HG03460 (cell line): ENCODE measurements around the gene PACSIN2.

ENCODE experiments used
- ATAC-seq: cut with Tn5 transposase; IDR thresholded peaks from one replicate; pipeline ENCODE4 v1.9.1; 2021; ENCODE audit not compliant: unreplicated experiment

The PACSIN2 gene

GRCh38 chr22:42885446-42885845, 129.5 kb downstream of the PACSIN2 start:
- ATAC-seq: no peak

GRCh38 chr22:42884616-42885375, 130.2 kb downstream of the PACSIN2 start:
- ATAC-seq: no peak

DNA sequence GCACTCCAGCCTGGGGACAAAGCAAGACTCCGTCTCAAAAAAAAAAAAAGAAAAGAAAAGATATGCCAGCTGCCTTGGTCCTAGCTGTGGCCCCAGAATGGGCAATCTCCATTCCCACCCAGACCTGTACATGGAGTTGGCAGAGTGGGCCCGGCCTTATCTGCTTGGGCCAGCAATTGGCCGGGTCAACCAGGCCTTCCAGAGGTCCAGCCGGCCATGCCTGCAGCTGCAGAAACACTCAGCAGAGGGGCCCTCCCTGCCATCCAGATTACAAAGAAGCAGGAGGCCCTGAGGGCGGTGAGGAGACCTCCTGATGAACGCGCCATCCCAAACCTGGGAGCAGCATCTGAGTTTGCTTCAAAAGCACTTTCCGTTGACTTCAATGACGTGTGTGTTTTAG, 131.0 kb downstream of the PACSIN2 start:
- ATAC-seq: no peak

- no peak for ATAC-seq
Measured at GRCh38 chr22:42883121-42883520, 131.8 kb downstream of the PACSIN2 start.

- no peak for ATAC-seq
Measured at GRCh38 chr22:42881982-42882656, 132.8 kb downstream of the PACSIN2 start.

- no peak for ATAC-seq
Measured at GRCh38 chr22:42881298-42881697, 133.7 kb downstream of the PACSIN2 start.

- ATAC-seq: no peak
Measured at GRCh38 chr22:42880815-42881214, 134.1 kb downstream of the PACSIN2 start.

GRCh38 chr22:42879371-42880021, 135.5 kb downstream of the PACSIN2 start:
- no peak for ATAC-seq

GRCh38 chr22:42878561-42879305, 136.2 kb downstream of the PACSIN2 start:
- no peak for ATAC-seq

- no peak for ATAC-seq
Measured at GRCh38 chr22:42877597-42878340, 137.2 kb downstream of the PACSIN2 start.

- ATAC-seq: no peak
Measured at GRCh38 chr22:42877158-42877557, 137.8 kb downstream of the PACSIN2 start.

GRCh38 chr22:42876041-42876440, 138.9 kb downstream of the PACSIN2 start:
- no peak for ATAC-seq

GRCh38 chr22:42874010-42874409, 140.9 kb downstream of the PACSIN2 start:
- no peak for ATAC-seq

DNA sequence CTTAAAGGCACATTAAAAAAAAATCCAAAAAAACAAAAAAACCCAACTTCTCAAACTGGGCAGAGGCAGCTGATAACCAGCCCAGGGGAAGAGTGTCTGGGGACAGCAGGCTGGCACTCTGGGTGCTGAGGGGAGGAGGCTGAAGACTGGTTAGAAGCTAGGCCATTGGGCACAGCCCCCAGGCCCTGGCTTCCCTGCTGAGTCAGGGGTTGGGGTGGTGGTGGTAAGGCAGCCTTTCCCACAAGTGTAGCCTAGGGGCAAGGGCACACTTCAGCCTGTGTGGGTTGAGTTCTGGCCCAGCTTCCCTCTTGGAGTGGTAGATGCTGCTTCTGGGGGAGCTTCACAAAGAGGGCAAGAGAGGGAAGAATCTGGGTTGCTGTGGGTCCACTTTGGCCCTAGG, 141.6 kb downstream of the PACSIN2 start:
- no peak for ATAC-seq

- ATAC-seq: no peak
Measured at GRCh38 chr22:42872821-42873220, 142.1 kb downstream of the PACSIN2 start.

DNA sequence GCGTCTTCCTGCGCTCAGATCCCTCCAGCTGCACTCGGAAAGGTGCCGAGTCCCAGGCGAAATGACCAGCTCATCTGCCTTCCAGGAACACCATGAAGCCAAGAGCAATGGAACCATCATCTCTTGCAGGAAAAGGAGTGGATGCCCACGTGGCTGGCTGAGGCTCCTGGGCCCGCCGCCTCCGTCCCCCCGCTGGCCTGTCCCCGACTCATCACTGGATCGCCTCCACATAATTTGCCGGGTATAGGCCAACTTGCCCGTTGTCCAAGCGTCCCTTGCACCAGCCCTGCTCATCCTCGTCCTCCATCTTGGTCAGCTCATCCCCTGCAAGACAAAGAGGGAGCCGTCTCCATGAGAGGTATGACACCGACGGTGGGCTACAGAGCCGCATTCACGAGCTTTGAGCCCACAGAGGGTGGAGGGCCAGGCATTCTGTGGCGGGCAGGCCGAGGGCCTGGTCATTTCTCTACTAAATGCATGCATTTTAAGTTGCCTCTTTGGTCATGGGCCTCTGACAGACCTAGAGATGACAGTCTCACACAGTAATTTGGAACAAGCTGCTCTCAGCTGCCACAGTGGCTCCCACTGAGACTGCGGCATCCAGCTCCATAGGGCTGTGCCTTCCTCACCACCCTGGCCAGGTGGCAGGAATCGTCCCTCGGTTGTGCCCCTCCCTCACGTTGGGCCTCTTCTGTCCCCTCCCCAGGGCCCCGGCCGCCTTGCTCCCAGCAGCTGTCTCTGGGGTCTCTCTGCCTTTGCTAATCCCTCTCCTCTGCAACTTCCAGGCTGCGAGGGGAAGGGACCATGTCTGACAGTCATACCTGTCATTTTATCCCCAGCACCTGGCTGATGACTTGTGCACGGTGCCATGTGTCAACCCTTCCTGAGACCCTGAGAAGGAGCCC, 143.6 kb downstream of the PACSIN2 start:
- ATAC-seq: no peak

DNA sequence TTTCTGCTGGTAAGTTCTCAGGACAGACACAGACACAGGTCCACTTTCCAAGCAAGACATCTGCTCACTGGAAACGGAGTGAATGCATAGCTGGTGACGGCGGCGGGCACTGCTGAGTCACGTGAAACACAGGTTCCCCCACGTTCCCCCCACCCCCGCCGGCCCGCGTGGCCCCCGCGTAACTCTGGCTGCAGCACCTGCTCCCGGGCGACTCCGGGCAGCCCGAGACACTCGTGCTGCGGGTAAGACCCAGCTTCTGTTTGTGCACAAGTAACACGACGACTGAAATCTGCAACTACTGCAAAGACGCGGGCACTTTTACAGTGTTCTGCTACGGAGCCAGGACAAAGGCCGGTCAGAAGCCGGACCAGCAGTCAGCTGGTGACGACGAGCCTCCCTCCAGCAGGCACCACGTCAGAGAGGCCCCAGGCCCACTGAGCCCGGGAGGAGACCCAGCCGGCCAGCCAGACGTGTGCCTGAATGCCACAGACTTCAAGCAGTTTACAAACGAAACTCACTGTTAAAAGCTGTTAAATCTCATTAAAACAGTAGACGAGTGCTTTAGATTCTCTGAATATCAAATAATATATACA, 145.0 kb downstream of the PACSIN2 start:
- ATAC-seq: no peak

DNA sequence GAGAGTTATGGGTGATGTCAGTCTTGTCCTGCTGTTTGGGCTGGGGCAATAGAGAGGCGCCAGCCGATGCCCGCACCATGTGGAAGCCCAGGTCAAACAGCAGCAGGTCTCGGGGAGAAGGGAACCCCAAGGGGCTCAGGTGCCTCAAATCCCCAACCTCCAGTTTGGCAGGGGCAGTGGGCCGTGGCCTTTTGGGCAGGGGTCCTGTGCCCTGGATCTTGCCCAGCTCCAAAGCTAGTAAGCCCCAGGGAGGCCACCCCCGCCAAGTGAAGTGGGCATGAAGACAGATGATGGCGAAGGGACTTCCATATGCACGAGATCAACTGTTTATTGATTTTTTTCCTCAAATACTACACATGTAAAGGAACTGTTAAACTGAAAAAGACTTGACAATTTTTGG, 145.5 kb downstream of the PACSIN2 start:
- no peak for ATAC-seq

GRCh38 chr22:42868751-42869251, 146.1 kb downstream of the PACSIN2 start:
- no peak for ATAC-seq
